GM18502 (cell line): ENCODE measurements around the gene BRCC3.
"Not testable (repeated sequence)": the region's sequence is repeated elsewhere in the genome, so short reads cannot be mapped to it uniquely, and the experiment has no call there.

ENCODE experiments used
- ATAC-seq: cut with Tn5 transposase; IDR thresholded peaks from one replicate; pipeline ENCODE4 v1.9.1; 2021; ENCODE audit warnings: mild to moderate bottlenecking; ENCODE audit not compliant: unreplicated experiment, poor library complexity

Gene BRCC3

DNA sequence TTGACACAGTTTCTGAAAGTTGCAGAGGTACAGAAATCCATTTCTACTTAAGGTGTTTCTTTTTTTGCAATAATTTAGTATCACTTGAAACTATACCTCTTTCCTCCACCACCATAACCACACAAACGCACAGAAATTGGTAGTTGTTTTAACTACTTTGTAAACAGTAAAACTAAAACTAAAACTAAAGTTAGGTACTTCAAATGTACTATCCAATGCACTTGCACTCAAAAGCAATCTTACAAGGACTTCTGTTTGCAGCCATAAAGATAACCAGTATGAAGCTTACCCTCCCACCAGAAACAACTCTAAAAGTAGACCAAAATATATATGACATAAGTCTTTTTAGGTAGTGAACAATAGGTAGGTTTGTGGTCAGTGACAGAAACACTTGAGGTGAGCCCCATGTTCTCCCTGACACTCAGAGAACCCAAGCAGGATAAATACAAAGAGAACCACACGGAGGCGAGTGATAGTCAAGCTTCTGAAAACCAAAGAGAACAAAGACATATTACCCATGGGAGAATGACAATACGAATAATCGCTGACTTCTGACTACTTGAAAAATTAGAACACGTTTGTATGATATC, 72.7 kb downstream of the BRCC3 start:
- no peak for ATAC-seq

DNA sequence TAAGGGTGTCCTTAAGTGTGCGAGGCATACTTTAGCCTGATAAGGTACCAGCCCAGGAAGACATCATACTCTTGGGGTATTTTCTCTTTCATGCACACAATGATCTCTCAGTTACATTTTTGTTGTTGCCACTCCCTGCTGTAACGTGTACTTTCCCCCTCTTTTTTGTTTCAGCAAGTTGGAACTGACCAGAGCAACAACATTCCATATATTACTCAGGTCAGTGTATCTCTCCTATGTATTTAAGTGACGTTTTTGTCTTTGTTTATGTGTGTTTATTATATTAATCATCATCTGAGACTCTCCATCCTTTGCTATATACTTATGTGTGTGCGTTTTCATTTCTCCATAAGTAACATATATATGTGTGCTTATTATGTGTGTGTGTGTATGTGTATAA, 73.6 kb downstream of the BRCC3 start:
- ATAC-seq = no peak

DNA sequence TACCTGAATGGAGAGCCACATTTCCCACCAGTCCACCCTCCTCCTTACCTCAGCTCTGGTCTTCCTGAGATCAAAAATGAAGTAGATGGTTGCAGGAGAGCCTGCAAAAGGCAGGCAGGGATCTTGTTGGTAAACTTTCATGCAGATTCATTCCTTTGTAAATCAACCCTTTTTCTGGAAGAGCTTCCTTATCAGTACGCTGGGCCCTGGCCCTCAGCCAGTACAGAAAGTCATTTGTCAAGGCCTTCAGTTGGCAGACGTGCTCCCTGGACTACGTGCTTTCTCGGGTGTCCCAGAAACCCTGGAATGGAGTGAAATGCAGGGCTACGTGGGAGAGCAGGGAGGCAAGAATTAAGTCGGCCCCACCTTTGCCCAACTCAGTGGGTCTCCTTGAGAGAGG, 76.3 kb downstream of the BRCC3 start:
- not testable (repeated sequence) for ATAC-seq

GRCh38 chrX:155148166-155148565, 76.9 kb downstream of the BRCC3 start:
- ATAC-seq = not testable (repeated sequence)

- no peak for ATAC-seq
Observed at GRCh38 chrX:155148724-155149537, 77.6 kb downstream of the BRCC3 start.

GRCh38 chrX:155169881-155170280, 98.6 kb downstream of the BRCC3 start:
- ATAC-seq = no peak
